GM18951 (cell line): ENCODE results near the gene MRRF.

Experiments used
- POLR2A ChIP-seq: IDR thresholded peaks from 4 replicates; pipeline ENCODE4 v1.6.1; 2011; ENCODE audit warnings: mild to moderate bottlenecking; ENCODE audit not compliant: insufficient read length, insufficient read depth; ENCODE audit errors: extremely low read depth
- in situ Hi-C: fragments of 300-500 bp; cut with MboI; formaldehyde crosslinking; loops from one replicate; pipeline ENCODE4 v1.12.0; 2022; ENCODE audit warnings: low sequenced_read_pairs, mixed read lengths, inconsistent platforms; ENCODE audit not compliant: unreplicated experiment

The MRRF gene

GRCh38 chr9:122338536-122338935 is 73.9 kb downstream of the MRRF start:
- TF ChIP-seq POLR2A: no peak
- in situ Hi-C loops: no loop called here

GRCh38 chr9:122338994-122339393 is 74.3 kb downstream of the MRRF start:
- no peak for TF ChIP-seq POLR2A
- in situ Hi-C loops: no loop called here

GRCh38 chr9:122339579-122339978 is 74.9 kb downstream of the MRRF start:
- TF ChIP-seq POLR2A: no peak
- in situ Hi-C loops: no loop called here

- TF ChIP-seq POLR2A: no peak
- in situ Hi-C loops: no loop called here
Measured at GRCh38 chr9:122340161-122340560, 75.5 kb downstream of the MRRF start.

GRCh38 chr9:122342323-122343050 is 77.8 kb downstream of the MRRF start:
- in situ Hi-C loops: no loop called here
- TF ChIP-seq POLR2A: no peak

GRCh38 chr9:122346478-122347347 is 82.0 kb downstream of the MRRF start:
- in situ Hi-C loops: loop anchor here (5.0 kb wide), 1 partner anchor 224 kb away; no protein-coding TSS in a partner anchor
- no peak for TF ChIP-seq POLR2A

- in situ Hi-C loops: loop anchor here (5.0 kb wide), 1 partner anchor 225 kb away; no protein-coding TSS in a partner anchor
- TF ChIP-seq POLR2A: no peak
Measured at GRCh38 chr9:122347348-122348287, 82.9 kb downstream of the MRRF start.

GRCh38 chr9:122348288-122348777 is 83.7 kb downstream of the MRRF start:
- no peak for TF ChIP-seq POLR2A
- in situ Hi-C loops: loop anchor here (5.0 kb wide), 1 partner anchor 226 kb away; no protein-coding TSS in a partner anchor

- in situ Hi-C loops: loop anchor here (5.0 kb wide), 1 partner anchor 226 kb away; no protein-coding TSS in a partner anchor
Measured at GRCh38 chr9:122348791-122349190, 84.1 kb downstream of the MRRF start.

GRCh38 chr9:122349201-122349600 is 84.5 kb downstream of the MRRF start:
- in situ Hi-C loops: loop anchor here (5.0 kb wide), 1 partner anchor 227 kb away; no protein-coding TSS in a partner anchor

More at GRCh38 chr9:122348791-122349190, 84.1 kb downstream of the MRRF start:
- TF ChIP-seq POLR2A: no peak

GRCh38 chr9:122350577-122351355 is 86.1 kb downstream of the MRRF start:
- in situ Hi-C loops: loop anchor here (10.0 kb wide), 1 partner anchor 246 kb away; no protein-coding TSS in a partner anchor
- TF ChIP-seq POLR2A: no peak

More at GRCh38 chr9:122349201-122349600, 84.5 kb downstream of the MRRF start:
- no peak for TF ChIP-seq POLR2A
